IPS-18c (cell line): ENCODE results near the gene COL4A1.

Source experiments
- H3K4me3 ChIP-seq: 2 replicates; pipeline ENCODE4 v1.7.0; 2013; ENCODE audit warnings: low read depth, mild to moderate bottlenecking, low read length, moderate library complexity; ENCODE audit not compliant: insufficient read depth
- H3K9me3 ChIP-seq: one replicate; pipeline ENCODE4 v1.6.1; 2013; ENCODE audit warnings: mild to moderate bottlenecking, low read length, moderate library complexity; ENCODE audit not compliant: control insufficient read depth, insufficient read depth

Gene COL4A1

GRCh38 chr13:110345266-110345665 lies 38.3 kb upstream of the COL4A1 start:
- Histone ChIP-seq H3K4me3 (no peak overlapping the region), H3K9me3 (peaks cover 2% of the 10 kb centered on the region)

- H3K9me3 ChIP-seq: no peaks in the 10 kb centered on the region
Measured at GRCh38 chr13:110344320-110344719, 37.4 kb upstream of the COL4A1 start.

DNA sequence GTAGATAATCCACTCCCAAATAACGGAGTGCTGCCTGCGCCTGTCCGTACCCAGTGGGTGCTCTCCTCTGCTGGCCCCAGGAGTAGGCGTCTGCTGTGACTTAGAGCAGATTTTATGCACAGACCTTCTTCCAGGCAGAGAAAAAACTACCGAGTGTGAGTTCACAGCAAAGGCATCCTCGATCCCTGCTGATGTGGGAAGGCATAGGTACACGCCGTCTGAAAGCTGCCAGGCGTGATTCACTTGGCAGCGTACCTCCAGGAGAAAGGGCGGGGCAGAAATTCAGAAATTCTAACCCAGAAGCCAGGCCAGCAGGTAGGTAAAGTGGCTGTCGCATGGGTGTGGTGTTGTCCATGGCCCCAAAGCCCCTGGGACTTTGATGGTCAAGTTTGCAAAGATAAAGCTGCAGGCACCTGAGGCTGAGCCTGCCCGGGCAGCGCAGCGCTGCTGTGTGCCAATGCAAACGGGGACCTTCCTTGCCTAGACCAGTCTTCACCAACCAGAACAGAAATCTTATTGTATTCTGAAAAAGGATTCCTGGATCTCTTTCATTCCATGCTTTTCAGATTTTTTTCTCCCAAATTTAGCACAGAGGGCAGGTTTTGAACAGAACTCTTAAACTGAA lies 36.4 kb upstream of the COL4A1 start:
- H3K4me3 ChIP-seq: no peak overlapping the region
- H3K9me3 ChIP-seq: no peaks in the 10 kb centered on the region

More at GRCh38 chr13:110344320-110344719, 37.4 kb upstream of the COL4A1 start:
- H3K4me3 ChIP-seq: no peak overlapping the region

DNA sequence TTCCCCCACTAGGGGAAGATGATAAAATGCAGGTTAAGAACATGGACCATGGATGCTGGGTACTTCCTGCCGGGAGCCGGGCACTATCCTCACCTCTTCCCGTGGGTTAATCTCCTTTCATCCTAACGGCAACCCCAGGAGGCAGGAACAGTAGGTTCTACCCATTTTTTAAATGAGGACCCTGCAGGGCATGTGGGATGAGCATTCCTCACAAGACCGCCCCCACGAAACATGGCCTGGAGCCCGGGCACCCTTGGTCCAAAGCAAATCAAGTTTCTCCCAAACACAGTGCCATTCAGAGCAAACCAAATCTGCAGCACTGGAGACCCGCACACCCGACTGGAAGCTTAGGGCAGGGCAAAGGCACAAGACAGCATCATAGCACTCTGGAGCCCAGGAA lies 35.5 kb upstream of the COL4A1 start:
- H3K9me3 ChIP-seq: no peaks in the 10 kb centered on the region
- H3K4me3 ChIP-seq: no peak overlapping the region

- Histone ChIP-seq H3K9me3 (no peaks in the 10 kb centered on the region), H3K4me3 (no peak overlapping the region)
Measured at GRCh38 chr13:110341445-110342244, 34.7 kb upstream of the COL4A1 start.

GRCh38 chr13:110340812-110341444 lies 34.0 kb upstream of the COL4A1 start:
- no peak overlapping the region for H3K4me3 ChIP-seq

GRCh38 chr13:110339975-110340550 lies 33.1 kb upstream of the COL4A1 start:
- H3K4me3 ChIP-seq: no peak overlapping the region
- no peaks in the 10 kb centered on the region for H3K9me3 ChIP-seq

More at GRCh38 chr13:110340812-110341444, 34.0 kb upstream of the COL4A1 start:
- H3K9me3 ChIP-seq: no peaks in the 10 kb centered on the region

DNA sequence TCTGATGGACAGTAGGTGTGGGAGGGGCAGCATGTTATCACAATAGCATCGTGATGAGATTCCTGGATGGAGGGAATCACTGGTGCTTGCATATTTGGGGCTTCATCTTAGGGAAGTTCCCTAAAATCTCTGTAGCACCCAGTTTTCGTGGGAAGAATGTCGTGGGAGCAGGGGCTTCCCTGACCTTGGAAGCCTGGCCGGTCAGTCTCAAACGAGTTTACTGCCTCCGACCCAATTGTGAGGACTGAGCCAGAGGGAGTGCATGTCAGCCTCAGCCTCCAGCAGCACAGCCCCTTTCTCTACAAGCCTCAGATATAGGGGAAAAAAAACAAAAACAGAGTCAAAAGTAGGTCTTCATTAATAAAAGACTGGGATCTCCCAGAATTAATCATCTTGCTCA lies 32.3 kb upstream of the COL4A1 start:
- H3K9me3 ChIP-seq: no peaks in the 10 kb centered on the region

GRCh38 chr13:110338441-110339101 lies 31.6 kb upstream of the COL4A1 start:
- H3K9me3 ChIP-seq: no peaks in the 10 kb centered on the region
- H3K4me3 ChIP-seq: no peak overlapping the region

More for the DNA sequence above, 32.3 kb upstream of the COL4A1 start:
- no peak overlapping the region for H3K4me3 ChIP-seq

DNA sequence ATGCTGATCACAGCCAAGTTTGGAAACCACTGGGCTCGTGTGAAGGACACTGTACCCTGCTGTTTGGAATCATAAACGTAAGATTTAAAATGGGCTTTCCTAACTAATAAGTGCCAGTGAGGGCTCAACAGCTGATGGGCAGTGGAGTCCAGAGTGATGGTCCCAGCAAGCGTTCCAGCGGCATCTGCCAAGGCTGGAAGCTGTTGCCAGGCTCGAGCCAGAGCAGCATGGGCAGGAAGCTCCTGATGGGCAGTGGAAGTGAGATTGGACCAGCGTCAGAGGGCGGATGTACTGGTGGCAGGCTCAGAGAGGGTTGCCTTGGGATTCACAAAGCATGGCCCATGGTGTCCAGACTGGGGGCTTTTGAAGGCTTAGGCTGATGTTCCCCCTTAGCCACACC lies 30.3 kb upstream of the COL4A1 start:
- H3K4me3 ChIP-seq: no peak overlapping the region
- no peaks in the 10 kb centered on the region for H3K9me3 ChIP-seq

DNA sequence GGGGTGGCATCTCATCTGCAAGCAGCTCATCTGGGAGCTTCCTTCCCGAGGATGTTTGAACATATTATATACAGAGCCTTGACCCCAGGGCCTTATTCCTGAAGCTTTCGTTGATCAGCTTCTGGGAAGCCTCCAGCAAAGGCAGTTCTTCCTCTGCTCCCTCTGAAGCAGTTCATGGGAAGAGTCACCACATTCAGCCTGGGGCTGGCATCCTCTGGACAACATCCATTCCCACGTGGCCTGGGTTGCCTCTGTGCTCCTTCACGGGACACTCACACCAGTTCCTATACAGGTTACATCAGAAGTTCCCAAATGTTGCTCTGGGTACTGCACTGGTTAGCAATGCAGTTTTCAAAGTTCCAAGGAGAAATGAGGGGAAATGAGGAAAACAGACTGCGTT lies 29.7 kb upstream of the COL4A1 start:
- no peak overlapping the region for H3K4me3 ChIP-seq
- no peaks in the 10 kb centered on the region for H3K9me3 ChIP-seq

- H3K9me3 ChIP-seq: no peaks in the 10 kb centered on the region
- no peak overlapping the region for H3K4me3 ChIP-seq
Measured at GRCh38 chr13:110336108-110336507, 29.2 kb upstream of the COL4A1 start.

DNA sequence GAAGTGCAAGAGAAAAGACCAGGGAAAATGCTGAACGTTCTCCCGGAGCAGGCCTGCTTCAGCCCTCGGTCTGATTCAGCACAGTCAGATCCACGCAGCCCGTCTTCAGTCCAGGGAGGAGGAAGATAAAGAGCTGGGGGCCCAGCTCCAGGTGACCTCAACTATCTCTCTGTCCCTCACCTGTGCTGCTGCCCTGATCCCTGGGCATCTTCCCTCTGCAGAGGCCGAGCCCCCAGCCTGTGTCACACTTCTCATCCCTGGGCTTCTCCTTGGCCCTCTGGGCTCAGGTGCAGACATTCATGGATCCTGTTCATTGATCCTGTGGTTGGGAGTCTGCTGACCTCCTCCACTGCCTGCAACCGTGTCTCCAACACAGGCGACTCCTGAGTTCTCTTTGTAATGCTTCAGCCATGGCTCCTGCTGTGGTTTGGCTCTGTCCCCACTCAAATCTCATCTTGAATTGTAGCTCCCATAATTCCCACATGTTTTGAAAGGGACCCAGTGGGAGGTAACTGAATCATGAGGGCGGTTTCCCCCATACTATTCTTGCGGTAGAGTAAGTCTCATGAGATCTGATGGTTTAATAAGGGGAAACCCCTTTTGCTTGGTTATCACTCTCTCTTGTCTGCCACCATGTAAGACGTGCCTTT lies 28.0 kb upstream of the COL4A1 start:
- Histone ChIP-seq H3K4me3 (no peak overlapping the region), H3K9me3 (no peaks in the 10 kb centered on the region)

- H3K9me3 ChIP-seq: no peaks in the 10 kb centered on the region
- no peak overlapping the region for H3K4me3 ChIP-seq
Measured at GRCh38 chr13:110334256-110334655, 27.3 kb upstream of the COL4A1 start.

- Histone ChIP-seq H3K9me3 (no peaks in the 10 kb centered on the region), H3K4me3 (no peak overlapping the region)
Measured at GRCh38 chr13:110333837-110334236, 26.9 kb upstream of the COL4A1 start.

DNA sequence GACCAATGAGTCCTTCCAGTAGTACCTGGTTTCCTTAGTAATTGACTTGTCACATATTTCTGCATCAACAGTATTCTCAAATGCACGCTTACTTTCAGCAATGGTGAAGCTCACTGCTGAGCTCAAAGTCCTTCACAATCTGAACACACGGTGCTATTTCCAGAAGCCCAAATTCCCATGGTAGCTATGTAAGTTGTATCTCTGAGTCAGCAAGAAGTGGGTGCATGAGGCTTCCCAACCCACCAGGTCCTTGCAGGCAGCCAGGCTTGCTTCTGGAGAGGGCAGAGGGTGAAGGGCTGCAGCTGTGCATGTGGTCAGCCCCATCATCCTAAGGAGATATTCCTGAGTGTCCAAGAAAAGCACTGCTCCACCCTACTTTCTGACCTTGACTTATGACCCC lies 25.8 kb upstream of the COL4A1 start:
- no peaks in the 10 kb centered on the region for H3K9me3 ChIP-seq

DNA sequence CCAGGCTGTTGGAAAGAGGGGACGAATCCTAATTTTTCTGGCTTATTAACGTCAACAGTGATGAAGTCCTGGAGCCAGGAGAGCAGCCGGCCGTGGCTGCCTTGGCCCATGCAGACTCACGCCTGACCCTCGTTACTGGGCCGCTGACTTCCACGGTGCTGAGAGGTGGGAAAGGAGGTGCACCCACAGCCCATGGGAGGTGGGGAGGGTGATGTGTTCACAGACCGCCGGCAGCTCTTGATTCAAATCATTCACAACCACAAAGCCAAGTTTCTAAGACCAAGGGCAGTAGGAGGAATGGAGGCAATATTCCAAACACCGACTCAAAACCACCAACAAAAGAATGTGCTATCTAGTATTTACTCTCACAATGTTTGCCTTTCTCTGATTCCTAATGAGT lies 24.4 kb upstream of the COL4A1 start:
- no peak overlapping the region for H3K4me3 ChIP-seq
- H3K9me3 ChIP-seq: no peaks in the 10 kb centered on the region

More for the DNA sequence above, 25.8 kb upstream of the COL4A1 start:
- H3K4me3 ChIP-seq: no peak overlapping the region
